ENCODE measurements around the gene TREML4.

- TF ChIP-seq JUN (IDR thresholded peaks at IDR 0.05) (no peak), CEBPB (IDR thresholded peaks at IDR 0.05) (no peak), POLR2A (IDR thresholded peaks at IDR 0.05; ENCODE audit: low read length) (no peak), CTCF (IDR thresholded peaks at IDR 0.05) (no peak), USF2 (IDR thresholded peaks at IDR 0.05) (no peak), EHMT2 (IDR thresholded peaks at IDR 0.05; ENCODE audit: low read depth) (no peak), MAX (IDR thresholded peaks at IDR 0.05) (no peak), MAFK (IDR thresholded peaks at IDR 0.05; ENCODE audit: partially characterized antibody) (no peak), E2F6 (IDR thresholded peaks at IDR 0.05; ENCODE audit: borderline replicate concordance, low read depth) (no peak)
Measured at GRCh38 chr6:41229721-41230120, 1.6 kb downstream of the TREML4 start.
